GM18907 (cell line): Measurements from ENCODE around the gene COL21A1.

ENCODE experiments used
- ATAC-seq: cut with Tn5 transposase; IDR thresholded peaks from one replicate; pipeline ENCODE4 v1.9.1; 2021; ENCODE audit warnings: mild to moderate bottlenecking, moderate library complexity; ENCODE audit not compliant: unreplicated experiment

Gene COL21A1

DNA sequence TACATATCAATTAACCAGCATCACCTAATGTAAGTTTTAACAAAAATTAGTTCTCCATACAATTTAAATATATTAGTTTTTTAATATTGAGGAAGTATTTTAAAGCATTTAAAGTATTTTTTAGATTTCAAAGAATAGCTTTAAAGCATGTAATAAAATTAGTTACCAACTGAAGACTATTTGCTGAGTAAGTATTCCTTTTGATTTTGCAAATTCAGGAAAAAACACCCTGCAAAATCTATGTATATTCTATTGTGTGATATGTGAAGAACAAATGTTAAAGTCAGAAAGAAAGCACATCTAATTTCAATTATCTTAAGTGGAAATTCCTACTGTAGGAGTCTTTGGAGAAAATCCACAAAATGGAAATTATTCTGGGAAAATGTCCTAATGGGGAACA, 107.3 kb downstream of the COL21A1 start:
- no peak for ATAC-seq

DNA sequence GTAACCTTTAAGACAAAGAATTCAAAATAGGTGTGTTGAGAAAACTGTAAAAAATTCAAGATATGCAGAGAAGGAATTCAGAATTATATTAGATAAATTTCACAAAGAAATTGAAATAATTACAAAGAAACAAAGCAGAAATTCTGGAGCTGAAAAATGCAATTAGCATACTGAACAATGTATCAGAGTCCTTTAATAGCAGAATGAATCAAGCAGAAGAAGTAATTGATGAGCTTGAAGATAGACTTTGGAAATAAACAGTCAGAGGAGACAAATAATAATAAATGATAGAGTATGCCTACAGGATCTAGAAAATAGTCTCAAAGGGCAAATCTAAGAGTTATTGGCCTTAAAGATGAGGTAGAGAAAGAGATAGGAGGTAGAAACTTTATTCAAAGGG, 131.7 kb downstream of the COL21A1 start:
- no peak for ATAC-seq

GRCh38 chr6:56109149-56109548, 138.2 kb downstream of the COL21A1 start:
- no peak for ATAC-seq

DNA sequence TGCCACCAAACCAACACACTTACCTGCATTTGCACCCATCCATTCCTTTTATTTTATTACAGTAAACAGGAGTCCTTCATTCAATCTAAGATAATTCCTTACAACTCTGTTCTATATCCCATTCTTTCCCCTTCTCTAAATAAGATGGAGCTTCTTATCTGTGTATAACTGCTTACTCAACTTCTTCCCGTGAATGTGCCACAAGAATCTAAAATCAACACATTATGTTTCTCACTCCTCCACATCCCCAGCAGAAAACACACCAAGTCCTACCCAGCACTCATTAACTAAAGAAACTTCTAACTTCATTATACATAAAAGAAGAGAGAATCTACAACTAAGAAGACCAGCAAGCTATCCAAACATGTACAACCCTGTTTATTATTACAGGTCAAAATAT, 141.1 kb downstream of the COL21A1 start:
- no peak for ATAC-seq

DNA sequence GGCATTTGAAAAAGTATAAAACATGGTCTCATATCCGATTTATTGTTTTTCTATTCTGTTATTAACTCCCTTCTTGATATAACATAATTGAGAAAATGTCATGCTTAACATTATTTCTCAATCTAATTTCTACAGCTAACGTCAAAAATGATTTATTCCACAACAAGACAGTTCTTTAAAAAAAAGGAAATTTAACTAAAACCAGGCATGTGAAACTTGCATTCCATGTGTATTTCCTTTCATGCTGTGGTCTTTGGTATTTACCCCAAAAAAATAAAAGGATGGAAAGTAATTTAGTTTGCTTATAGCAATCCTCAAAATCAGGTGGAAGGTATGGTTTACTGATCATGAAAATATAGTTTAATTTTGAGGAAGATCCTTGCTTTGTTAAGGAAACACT, 142.8 kb downstream of the COL21A1 start:
- no peak for ATAC-seq

DNA sequence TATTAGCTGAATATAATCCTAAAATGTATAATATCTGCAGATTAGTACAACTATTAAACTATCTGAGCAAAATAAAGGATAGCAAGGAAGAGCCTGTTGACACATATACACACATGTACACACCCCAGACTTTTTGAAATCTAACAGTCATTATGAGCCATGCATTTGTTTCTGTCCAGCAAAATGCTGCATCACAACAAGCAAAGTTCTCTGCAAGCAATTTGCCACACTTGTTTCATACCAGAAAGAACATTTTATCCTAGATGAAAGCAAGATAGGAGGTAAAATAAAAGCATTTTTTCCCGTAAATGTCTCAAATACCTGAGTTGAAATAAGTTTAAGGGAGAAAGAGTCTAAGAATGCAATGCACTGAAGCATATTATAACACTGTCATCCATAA, 145.2 kb downstream of the COL21A1 start:
- ATAC-seq: no peak

DNA sequence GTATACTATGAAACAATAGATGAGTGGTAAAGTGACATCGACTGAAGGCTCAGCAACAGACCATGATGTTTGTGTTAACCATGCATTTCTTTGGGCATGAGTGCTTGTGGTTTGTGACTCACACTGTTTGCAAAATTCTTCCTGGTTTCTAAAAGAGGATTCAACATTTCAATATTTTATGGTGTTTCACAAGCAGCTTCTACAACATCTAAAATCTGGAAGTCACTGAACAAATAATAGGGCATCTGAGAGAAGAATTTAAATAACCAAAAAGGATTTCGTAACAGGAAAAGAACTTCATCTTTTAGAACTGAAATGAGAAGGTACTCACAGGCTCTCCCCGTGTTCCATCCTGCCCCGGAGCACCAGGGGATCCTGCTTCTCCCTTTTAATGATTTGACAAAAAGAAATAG, 146.2 kb downstream of the COL21A1 start:
- no peak for ATAC-seq

GRCh38 chr6:56096946-56097621, 150.3 kb downstream of the COL21A1 start:
- ATAC-seq: no peak

DNA sequence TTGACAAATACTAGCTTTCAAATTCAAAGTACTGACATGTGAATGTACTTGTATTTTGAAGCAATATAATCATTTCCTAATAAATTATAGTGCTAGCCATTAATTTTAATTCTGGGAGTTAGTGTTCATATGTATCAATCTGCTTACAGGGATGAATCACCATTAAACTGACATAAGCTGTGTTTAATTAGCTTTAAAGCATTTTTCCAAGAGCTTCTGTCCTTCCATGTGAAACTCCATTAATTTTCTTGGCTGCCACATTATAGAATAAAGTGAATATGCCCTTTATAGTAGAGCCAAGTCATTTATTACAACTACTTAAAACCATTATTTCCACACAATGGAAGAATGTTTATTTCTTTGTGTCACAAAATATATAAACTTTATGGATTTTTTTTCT, 150.8 kb downstream of the COL21A1 start:
- ATAC-seq: no peak

DNA sequence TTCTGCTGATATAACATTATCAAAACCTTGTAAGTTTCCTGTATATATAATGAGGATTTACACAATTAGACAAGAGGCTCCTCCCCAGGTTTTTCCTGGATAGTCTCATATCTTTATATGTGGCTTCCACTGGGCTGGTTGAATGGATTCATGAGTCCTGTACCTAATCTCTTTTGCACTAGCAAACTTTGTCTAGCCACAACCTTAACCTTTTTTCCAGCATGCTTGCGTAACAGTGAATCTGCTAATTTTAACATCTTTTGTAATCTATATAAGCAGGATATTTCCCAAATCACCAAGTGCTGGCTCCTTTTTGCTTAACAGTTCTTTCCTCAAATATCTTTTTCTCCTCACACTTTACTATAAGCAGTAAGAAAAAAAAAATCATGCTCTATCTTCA, 153.6 kb downstream of the COL21A1 start:
- no peak for ATAC-seq

GRCh38 chr6:56091159-56091869, 156.1 kb downstream of the COL21A1 start:
- ATAC-seq: no peak

DNA sequence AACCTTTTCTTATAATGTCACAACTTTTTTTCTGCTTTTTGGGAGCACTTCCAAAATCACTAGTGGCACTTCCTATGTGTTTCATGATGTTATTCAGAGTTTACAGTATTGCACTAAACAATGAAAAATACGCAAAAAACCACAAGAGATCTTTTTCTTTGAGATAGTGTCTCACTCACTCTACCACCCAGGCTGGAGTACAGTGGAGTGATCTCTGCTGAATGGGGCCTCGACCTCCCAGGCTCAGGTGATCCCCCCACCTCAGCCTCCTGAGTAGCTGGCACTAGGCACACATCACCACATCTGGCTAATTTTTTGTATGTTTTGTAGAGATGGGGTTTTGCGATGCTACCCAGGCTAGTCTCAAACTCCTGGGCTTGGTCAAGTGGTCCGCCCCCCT, 158.7 kb downstream of the COL21A1 start:
- ATAC-seq: no peak

GRCh38 chr6:56087421-56087820, 160.0 kb downstream of the COL21A1 start:
- no peak for ATAC-seq

DNA sequence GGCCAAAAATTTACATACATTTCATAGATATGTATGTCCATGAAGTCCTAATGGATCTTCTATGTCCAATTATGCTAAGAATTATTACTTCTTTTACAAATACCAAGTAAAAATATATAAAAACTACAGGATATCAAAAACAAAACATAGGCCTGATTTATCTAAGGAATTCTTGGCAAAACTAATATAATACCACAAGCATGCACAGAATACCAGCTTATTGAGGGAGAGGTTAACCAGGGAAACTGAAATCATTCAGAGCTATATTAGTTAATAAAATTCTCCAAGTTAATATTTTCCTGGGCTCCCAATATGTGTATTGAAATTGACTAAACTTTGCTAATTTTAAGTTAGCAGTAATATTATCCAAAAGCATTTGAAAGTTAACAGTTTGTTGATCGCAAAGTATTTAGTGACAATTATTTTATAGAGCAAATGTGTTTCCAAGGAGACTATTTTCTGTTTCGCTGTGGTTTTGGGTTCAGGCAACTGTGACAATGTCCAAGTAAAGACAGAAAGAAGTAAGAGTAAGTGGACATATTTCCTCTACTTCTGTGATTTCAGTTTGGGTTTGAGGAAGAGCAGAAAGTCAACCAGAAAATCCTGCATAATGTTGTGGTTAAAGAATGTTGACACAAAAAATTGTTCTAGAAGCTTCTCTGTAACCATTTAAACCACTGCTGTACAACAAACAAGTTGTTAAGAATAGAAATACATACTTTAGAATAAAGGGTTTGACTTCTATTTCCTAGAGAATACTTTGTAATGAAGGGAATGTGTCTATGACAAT, 167.4 kb downstream of the COL21A1 start:
- ATAC-seq: no peak

- no peak for ATAC-seq
Measured at GRCh38 chr6:56076033-56076432, 171.3 kb downstream of the COL21A1 start.

- ATAC-seq: no peak
Measured at GRCh38 chr6:56073761-56074160, 173.6 kb downstream of the COL21A1 start.

GRCh38 chr6:56073315-56073714, 174.1 kb downstream of the COL21A1 start:
- ATAC-seq: no peak

GRCh38 chr6:56072856-56073255, 174.5 kb downstream of the COL21A1 start:
- no peak for ATAC-seq

GRCh38 chr6:56065408-56065807, 182.0 kb downstream of the COL21A1 start:
- no peak for ATAC-seq

GRCh38 chr6:56062836-56063235, 184.5 kb downstream of the COL21A1 start:
- ATAC-seq: no peak

GRCh38 chr6:56058636-56059035, 188.7 kb downstream of the COL21A1 start:
- ATAC-seq: no peak
